ENCODE data around the gene CASTOR1.

The CASTOR1 gene

GRCh38 chr22:30286813-30287647, 2.3 kb downstream of the CASTOR1 start:
- no peak for DNase-seq (ENCODE audit: low read depth)

GRCh38 chr22:30286331-30286730, 3.0 kb downstream of the CASTOR1 start:
- H3K4me3 ChIP-seq (ENCODE audit: low read depth, low read length) = no peak overlapping the region
- no peak for DNase-seq (ENCODE audit: low read depth)

More at GRCh38 chr22:30286813-30287647, 2.3 kb downstream of the CASTOR1 start:
- no peak overlapping the region for H3K4me3 ChIP-seq (ENCODE audit: low read depth, low read length)

DNA sequence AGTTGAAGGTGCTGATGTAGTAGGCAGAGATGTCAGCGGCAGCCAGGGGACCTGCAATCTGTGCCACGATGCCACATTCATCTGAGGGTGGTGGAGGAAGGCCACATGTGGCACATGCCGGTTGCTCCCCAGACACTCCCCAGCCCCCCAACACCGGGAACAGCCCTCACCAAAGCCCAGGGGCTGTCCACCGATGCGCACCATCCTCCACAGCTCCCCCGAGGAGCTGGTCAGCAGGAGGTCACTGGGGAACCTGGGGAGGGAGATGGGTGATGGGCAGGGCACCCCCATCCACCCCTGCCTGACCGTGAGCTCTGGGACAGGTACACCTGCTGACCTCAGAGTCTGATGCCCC, 3.5 kb downstream of the CASTOR1 start:
- H3K4me3 ChIP-seq (ENCODE audit: low read depth, low read length) = no peak overlapping the region
- no peak for DNase-seq (ENCODE audit: low read depth)

DNA sequence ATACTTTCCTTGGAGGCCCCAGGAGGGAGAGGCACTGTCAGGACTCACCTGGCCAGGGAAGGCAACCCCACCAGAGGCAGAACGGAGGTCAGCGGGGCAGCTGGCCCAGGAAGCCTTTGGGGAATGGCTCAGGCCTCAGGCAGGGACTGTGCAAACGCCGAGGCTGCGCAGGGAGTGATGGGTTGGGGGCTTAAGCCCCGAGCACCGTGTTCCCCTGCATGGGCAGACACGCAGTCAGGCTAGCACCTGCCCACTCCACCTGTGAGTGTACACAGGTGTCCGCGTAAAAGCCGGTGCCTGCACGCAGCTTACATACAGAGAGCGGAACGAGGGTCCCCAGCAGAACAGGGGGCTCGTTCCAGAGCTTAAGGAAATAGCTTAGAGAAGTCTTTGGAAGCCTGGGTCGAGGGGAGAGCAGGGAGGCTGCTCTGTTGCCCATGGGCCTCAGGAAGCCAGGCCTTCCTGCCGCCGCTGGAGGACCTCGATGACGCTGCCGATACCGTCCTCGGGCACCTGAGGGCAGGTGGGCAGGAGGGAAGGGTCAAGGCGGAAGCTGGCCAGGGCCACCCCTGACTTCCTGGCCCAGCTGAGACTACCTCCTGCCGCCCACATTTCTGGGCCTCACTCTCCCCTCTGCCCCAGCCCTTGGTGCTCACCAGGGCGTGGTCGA, 4.0 kb downstream of the CASTOR1 start:
- no peak for DNase-seq (ENCODE audit: low read depth)
- H3K4me3 ChIP-seq (ENCODE audit: low read depth, low read length) = no peak overlapping the region

- DNase-seq (ENCODE audit: low read depth) = no peak
Observed at GRCh38 chr22:30284666-30285065, 4.6 kb downstream of the CASTOR1 start.

GRCh38 chr22:30284172-30284571, 5.1 kb downstream of the CASTOR1 start:
- no peak for DNase-seq (ENCODE audit: low read depth)
- H3K4me3 ChIP-seq (ENCODE audit: low read depth, low read length) = no peak overlapping the region

More at GRCh38 chr22:30284666-30285065, 4.6 kb downstream of the CASTOR1 start:
- no peak overlapping the region for H3K4me3 ChIP-seq (ENCODE audit: low read depth, low read length)

GRCh38 chr22:30283342-30283741, 6.0 kb downstream of the CASTOR1 start:
- no peak for DNase-seq (ENCODE audit: low read depth)
- H3K4me3 ChIP-seq (ENCODE audit: low read depth, low read length) = no peak overlapping the region

DNA sequence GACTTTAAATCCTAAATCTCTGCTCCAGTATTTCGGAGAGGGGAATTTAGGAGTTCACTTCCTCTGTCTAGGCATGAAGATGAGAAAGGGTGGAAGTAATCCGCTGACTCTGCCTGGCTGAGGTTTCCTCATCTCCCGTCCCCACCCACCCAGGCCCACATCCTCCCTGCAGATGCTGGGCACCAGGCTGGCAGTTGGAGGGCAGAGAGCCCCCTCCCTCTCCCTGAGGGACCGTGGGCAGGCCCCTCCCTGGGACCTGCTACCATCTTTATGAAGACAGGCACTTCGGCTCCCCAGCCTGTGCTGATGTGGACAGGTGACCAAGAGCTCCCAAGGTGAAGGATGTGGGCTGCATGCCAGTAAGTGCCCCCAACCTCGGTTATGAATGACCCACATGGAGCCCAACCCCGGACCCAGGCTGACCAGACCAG, 6.7 kb downstream of the CASTOR1 start:
- DNase-seq (ENCODE audit: low read depth) = no peak
- no peak overlapping the region for H3K4me3 ChIP-seq (ENCODE audit: low read depth, low read length)

- no peak for DNase-seq (ENCODE audit: low read depth)
- H3K4me3 ChIP-seq (ENCODE audit: low read depth, low read length) = no peak overlapping the region
Observed at GRCh38 chr22:30280505-30280904, 8.8 kb downstream of the CASTOR1 start.

- DNase-seq (ENCODE audit: low read depth) = no peak
Observed at GRCh38 chr22:30279932-30280331, 9.4 kb downstream of the CASTOR1 start.

DNA sequence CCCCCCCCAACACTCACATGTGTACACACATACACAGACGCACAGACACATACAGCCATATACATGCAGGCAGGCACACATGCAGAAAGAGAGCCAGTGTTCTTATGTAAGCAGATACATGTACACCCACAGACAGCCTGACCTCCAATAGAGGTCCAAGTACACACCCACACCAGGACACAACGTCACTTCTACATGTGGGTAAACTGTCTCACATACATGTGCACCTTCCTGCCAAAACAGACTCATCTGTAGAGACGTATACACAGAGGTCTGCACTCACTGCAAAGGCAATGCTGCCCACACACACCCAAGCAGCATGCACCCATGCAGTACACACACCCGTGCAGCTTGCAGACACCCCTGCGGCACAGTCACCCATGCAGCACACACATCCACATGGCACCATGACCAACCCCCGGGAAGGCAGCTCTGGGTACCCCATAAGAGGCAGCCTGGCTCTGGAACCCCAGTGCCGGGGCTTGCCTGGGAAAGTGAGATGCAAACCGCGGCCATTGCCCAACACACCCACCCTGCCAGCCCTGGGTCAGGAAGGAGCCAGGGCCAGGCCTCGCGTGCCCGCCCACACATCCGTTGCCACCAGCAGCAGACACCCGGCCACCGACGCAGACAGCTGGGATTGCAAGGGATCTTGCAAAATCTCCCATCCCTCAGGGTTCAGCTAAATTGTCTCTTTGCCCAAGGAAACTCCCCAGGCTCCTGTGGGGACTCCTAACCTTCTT, 10.1 kb downstream of the CASTOR1 start:
- DNase-seq (ENCODE audit: low read depth) = no peak
- H3K4me3 ChIP-seq (ENCODE audit: low read depth, low read length) = no peak overlapping the region

More at GRCh38 chr22:30279932-30280331, 9.4 kb downstream of the CASTOR1 start:
- H3K4me3 ChIP-seq (ENCODE audit: low read depth, low read length) = no peak overlapping the region

GRCh38 chr22:30277547-30278344, 11.6 kb downstream of the CASTOR1 start:
- no peak overlapping the region for H3K4me3 ChIP-seq (ENCODE audit: low read depth, low read length)
- DNase-seq (ENCODE audit: low read depth) = peak; percentile 75

DNA sequence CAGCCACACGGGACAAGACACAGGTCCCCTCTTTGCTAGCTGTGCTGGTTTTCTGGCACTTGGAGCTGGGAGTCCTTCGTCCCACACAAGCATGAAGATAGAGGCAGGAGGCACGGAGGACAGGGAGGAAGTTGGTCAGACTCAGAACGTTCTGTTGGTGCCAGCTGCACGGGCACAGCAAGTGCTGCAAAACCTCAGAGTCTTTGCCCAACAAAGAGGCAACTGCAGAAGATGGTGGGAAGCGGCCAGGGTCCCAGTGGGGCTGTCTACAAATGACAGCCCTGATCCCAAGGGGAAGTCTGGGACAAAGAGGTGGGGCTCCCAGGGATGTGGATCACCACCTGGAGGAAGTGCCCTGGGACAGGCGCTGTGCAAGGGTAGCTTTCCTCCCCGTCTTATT, 13.3 kb downstream of the CASTOR1 start:
- DNase-seq (ENCODE audit: low read depth) = no peak
- no peak overlapping the region for H3K4me3 ChIP-seq (ENCODE audit: low read depth, low read length)

DNA sequence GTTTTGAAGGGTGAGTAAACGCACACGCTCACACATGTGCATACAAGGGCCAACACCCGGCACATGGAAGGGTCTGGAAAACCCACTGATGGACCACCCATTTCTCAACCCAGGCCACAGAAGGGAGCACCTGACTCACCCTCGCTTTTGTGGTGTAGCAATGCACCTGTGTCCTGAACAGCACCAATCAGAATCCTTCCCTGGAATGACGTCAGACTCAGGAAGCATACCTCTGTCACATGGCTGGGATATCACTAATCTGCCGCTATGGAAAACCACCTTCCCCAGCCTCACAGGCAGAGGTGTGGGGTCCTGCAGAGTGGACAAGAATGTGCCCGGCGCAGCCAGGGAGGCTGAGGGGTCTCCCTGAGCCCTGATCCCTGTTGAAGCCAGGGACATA, 13.7 kb downstream of the CASTOR1 start:
- H3K4me3 ChIP-seq (ENCODE audit: low read depth, low read length) = no peak overlapping the region
- DNase-seq (ENCODE audit: low read depth) = no peak

DNA sequence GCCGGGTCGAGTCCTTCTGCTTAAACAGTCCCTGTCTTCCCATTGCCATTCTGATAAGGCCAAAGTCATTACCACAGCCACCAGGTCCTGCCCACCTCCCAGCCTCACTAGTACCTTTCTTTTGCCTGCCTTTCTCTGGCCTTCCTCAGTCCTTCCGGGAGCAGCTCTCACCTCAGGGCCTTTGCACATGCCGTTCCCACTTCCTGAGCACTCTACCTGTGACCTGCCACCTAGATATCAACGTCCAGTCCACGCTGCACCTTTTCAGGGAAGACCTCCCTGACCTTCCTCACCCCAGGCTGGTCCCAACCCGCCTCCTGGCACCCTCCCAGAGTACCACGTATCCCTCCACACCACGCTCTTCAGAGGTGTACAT, 14.9 kb downstream of the CASTOR1 start:
- DNase-seq (ENCODE audit: low read depth) = no peak
- no peak overlapping the region for H3K4me3 ChIP-seq (ENCODE audit: low read depth, low read length)

- no peak overlapping the region for H3K4me3 ChIP-seq (ENCODE audit: low read depth, low read length)
- no peak for DNase-seq (ENCODE audit: low read depth)
Observed at GRCh38 chr22:30273711-30274436, 15.4 kb downstream of the CASTOR1 start.

GRCh38 chr22:30272781-30273601, 16.3 kb downstream of the CASTOR1 start:
- no peak overlapping the region for H3K4me3 ChIP-seq (ENCODE audit: low read depth, low read length)
- DNase-seq (ENCODE audit: low read depth) = no peak

DNA sequence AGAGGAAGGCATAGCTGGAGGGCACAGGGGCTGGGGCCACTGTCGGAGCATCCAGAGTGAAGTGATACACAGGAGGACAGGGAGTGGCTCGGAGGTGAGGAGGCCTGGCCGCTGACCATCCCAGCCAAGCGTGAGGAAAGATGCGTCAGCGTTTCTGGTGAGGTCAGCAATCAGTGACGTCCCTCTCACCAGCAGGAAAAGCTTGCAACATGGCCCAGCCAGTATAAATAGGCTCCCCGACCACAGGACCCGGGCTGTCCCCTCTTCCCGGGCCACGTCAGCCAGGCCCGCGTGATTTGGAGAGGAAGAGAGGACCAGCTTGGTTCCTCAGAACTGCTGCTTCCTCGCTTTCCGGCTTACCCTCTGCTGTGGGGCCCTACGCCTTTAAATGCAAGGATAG, 18.5 kb downstream of the CASTOR1 start:
- no peak overlapping the region for H3K4me3 ChIP-seq (ENCODE audit: low read depth, low read length)
- no peak for DNase-seq (ENCODE audit: low read depth)

Measured in skeletal muscle cell (primary cell).